SU-DHL-6 (cell line): ENCODE data around the gene RPS15.

Experiments
- CTCF ChIP-seq: fragments of 200-600 bp; sonication (generic); IDR thresholded peaks from one replicate; pipeline ENCODE4 v1.5.1; 2017; ENCODE audit warnings: antibody characterized with exemption, mild to moderate bottlenecking, low read length, moderate library complexity; ENCODE audit not compliant: insufficient read depth, poor library complexity, severe bottlenecking
- EZH2phosphoT487 ChIP-seq: fragments of 200-600 bp; sonication (generic), shearing (Covaris generic); conservative IDR thresholded peaks from 2 replicates; pipeline ENCODE4 v1.6.1; 2018; ENCODE audit warnings: mild to moderate bottlenecking, antibody characterized with exemption, low read length, moderate library complexity, mixed read lengths

DNA sequence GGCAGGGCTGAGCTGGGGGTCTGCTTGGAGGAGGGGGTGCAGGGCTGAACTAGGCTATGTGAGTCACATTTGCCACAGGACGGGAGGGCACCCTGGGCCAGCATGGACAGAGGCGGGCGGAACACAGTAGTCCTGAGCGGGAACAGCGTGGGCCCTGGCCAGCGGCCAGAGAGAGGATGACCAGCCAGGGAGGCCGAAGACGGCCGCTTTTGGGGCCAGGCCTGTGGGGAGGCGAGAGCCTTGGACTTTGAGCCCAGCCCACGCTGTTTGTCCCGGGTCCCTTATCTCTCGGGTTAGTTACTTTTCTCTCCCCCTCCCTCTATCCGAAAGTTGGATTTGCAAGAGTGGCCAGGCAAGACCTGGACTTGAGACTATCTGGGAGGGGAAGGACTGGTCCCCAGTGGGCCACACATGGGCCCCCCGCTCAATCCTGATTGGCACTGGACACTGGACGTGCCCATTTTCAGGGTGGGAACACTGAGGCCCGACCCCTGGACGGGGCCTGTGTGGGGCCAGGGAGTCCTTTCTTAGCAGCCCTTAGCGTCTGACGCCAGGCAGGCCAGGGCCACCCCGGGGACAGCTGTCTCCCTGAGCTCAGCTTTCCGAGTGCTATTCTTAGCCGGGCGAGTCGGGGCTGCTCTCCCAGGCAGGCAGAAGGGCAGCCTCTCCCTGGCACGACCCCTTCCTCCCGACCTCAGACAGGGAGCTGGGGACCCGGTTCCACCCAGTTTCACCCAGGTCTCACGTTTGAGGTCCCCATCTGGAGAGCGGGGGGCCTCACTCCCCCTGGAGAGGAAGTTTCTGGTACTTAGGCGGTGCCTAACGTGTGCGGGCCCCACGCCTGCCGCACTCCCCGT, 37.7 kb upstream of the RPS15 start:
- no peak for TF ChIP-seq CTCF
- no peak for TF ChIP-seq EZH2phosphoT487
